ENCODE results near the gene TADA2B.

TADA2B gene

GRCh38 chr4:7055990-7056325, 12.8 kb downstream of the TADA2B start:
- DNase-seq, result no peak

GRCh38 chr4:7058792-7059191, 15.6 kb downstream of the TADA2B start:
- DNase-seq, result no peak

DNA sequence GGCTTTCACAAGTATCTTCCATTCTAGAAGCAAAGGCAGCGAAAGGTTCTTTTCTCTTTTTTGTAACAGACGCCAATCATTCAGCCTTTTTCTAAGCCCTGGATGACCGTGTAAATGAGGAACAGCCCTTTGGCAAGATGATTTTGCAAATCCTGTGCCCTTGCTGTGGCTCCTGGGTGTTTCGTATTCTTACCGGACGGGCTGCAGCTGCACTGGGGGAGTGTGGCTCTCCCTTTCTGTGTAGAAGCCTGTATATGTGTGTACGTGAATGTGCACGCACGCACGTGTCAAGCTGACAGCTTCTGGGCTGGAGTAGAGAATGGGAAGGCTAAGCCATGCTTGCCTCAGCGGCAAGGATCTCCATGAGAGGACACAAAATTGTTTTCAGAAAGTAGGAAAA, 16.5 kb downstream of the TADA2B start:
- no peak for DNase-seq

DNA sequence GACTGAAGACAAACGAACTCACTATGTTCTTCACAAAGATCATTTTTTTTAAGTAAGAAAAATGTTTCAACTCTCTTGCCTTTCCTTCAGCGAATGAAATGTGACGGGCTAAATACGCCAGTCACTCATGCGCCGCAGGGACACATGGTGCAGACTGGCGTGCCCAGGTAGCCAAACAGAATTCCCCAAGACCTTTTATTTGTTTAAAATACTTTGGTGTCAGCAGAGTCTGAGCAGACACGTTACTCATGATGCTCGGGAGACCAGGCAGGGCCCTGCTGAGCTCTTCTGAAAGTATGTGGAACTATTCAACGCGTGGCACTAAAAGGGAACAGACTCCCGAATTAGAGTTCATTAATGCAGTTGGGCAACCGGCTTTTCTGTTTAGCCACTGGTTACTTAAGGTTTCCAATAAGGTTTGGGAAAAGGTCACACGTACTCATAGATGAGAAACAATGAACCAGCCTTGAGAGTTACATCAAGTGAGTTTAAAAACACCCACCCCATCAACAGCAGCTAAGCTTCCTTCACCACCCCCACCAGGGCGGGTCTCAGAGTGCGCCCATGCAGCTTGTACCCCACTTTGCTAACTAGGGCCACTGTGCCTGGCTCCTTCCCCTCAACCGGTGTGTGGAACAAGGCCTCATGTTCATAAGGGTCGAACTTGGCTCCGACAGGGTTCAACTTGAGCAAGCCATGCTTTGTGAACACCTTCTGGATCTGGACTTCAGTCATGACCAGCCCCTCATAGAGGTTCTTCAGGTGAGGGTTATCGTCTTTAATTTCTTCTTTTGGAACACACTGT, 17.4 kb downstream of the TADA2B start:
- no peak for DNase-seq

- DNase-seq, result no peak
Measured at GRCh38 chr4:7061815-7062214, 18.6 kb downstream of the TADA2B start.

GRCh38 chr4:7062816-7063215, 19.6 kb downstream of the TADA2B start:
- no peak for DNase-seq

- DNase-seq, result no peak
Measured at GRCh38 chr4:7063362-7063761, 20.2 kb downstream of the TADA2B start.

- DNase-seq, result no peak
Measured at GRCh38 chr4:7066006-7066405, 22.8 kb downstream of the TADA2B start.

DNA sequence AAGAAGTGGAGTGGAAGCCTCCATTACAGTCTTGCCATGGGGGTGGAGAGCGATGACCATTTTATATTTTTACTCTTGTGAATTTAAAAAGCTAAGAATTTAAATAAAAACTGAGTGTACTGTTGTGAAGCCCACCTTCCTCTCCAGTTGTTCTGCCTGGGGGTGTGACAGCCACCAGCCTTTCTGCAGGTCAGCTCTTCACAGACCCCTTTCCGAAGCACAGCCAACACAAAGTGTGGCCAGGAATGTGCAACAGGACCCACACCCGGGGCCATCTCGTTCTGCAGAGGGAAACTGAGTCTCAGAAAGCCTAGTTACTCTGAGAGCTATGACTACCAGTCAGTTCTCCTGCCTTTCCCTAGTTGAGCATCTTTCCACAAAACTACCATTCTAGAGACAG, 23.3 kb downstream of the TADA2B start:
- DNase-seq, result no peak

- no peak for DNase-seq
Measured at GRCh38 chr4:7067126-7067451, 23.9 kb downstream of the TADA2B start.

- DNase-seq, result peak in 48 of 51 donors; percentile 81 to 100 (median 98)
Measured at GRCh38 chr4:7067452-7068278, 24.5 kb downstream of the TADA2B start, which contains the start of gene GRPEL1. Gene GRPEL1, minus strand, starts transcription at chr4:7068064. Its CDS starts 32 bp downstream, at chr4:7068032.

DNA sequence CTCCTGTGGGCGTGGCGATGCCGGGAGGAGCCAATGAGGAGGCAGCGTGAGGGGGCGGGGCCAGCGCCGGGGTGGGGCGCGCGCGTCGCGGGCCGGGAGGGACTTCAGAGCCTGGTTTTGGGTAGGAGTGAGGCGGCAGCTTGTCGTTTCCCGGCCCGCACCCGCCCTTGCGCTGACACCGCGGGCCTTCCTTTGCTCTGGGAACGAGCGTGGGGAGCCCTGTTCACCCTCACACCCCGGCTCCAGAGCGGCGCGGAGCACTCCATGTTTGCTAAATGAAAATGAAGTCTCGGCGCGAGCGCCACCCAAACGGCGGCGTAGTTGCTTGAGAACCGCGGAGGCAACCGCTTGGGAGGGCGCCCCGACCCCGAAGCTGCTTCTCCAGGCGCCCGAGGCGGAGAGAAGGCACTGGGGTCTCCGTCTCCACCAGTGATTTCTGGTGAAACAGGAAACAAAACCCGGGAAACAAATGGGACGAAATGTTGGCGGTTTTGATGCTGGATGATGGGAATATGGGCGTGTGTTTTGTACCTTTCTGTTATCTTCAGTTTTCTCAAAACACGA, 25.2 kb downstream of the TADA2B start:
- DNase-seq, result peak in 3 of 51 donors; percentile 85 to 96 (median 90)

- DNase-seq, result no peak
Measured at GRCh38 chr4:7068883-7069282, 25.7 kb downstream of the TADA2B start.

- peak in 47 of 51 donors; percentile 6 to 83 (median 57) for DNase-seq
Measured at GRCh38 chr4:7070729-7071511, 27.7 kb downstream of the TADA2B start.

- no peak for DNase-seq
Measured at GRCh38 chr4:7073059-7073458, 29.9 kb downstream of the TADA2B start.

- peak in 10 of 51 donors; percentile 13 to 45 (median 28) for DNase-seq
Measured at GRCh38 chr4:7073526-7074390, 30.6 kb downstream of the TADA2B start.

DNA sequence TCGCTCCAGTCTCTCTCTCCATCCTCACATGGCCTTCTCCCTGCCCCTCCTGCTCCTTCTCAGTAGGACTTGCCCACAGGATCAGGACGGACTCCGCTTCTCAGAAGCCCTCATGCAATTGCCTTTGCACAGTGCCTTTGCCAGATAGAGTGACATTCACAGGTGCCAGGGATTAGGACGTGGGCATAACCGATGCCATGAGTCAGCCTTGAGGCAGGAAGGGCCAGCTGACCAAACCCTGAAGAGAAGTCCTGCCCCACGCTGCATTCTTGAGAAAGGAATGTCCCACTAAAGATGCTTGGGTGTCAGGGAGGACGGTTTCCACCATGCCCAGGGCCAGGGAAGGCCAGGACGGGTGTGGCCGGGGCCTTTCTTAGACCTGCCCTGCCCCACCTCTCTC, 31.3 kb downstream of the TADA2B start:
- DNase-seq, result no peak

GRCh38 chr4:7075962-7076695, 33.0 kb downstream of the TADA2B start:
- no peak for DNase-seq

GRCh38 chr4:7076696-7077082, 33.5 kb downstream of the TADA2B start:
- DNase-seq, result no peak

- DNase-seq, result no peak
Measured at GRCh38 chr4:7077371-7077770, 34.2 kb downstream of the TADA2B start.
